Posterior vena cava (tissue), 2 donors: ENCODE measurements around the gene COL6A2. TPM values are rescaled to one million over a fixed set of nuclear protein-coding genes. Genes with fewer than 3 reads are reported as not detected.

Source experiments
- DNase-seq: peaks from one replicate; pipeline ENCODE4 v3.0.0-alpha.2; 2020; ENCODE audit warnings: low spot score
- intact Hi-C, 2 donors: fragments of 100-400 bp; cut with DNase I; formaldehyde crosslinking; loops; one replicate each; pipeline versions ENCODE4 v1.14.1 to v1.14.2; 2022 to 2023
- total RNA-seq, 2 donors: library from RNA; stranded (reverse); fragmentation: NEBNext Ultra II Directional; extraction: Animal tissue kit (Norgen Biotek cat#: 25700); gene quantifications; one replicate each; pipeline ENCODE4 v1.2.1, GENCODE V29; 2021
- donor health status: DM: yes; HTN: yes; CAD: no.
- donor health status: DM: yes; HTN: yes; CAD: no.

COL6A2 gene
- total RNA-seq, 2 donors from 2014 or later, result 1,504 to 1,642 TPM

- DNase-seq, result peak; percentile 30
- intact Hi-C loops, result no loop called here
These were observed 11.0 kb downstream of the COL6A2 start for GRCh38 chr21:46108827-46109312.

DNA sequence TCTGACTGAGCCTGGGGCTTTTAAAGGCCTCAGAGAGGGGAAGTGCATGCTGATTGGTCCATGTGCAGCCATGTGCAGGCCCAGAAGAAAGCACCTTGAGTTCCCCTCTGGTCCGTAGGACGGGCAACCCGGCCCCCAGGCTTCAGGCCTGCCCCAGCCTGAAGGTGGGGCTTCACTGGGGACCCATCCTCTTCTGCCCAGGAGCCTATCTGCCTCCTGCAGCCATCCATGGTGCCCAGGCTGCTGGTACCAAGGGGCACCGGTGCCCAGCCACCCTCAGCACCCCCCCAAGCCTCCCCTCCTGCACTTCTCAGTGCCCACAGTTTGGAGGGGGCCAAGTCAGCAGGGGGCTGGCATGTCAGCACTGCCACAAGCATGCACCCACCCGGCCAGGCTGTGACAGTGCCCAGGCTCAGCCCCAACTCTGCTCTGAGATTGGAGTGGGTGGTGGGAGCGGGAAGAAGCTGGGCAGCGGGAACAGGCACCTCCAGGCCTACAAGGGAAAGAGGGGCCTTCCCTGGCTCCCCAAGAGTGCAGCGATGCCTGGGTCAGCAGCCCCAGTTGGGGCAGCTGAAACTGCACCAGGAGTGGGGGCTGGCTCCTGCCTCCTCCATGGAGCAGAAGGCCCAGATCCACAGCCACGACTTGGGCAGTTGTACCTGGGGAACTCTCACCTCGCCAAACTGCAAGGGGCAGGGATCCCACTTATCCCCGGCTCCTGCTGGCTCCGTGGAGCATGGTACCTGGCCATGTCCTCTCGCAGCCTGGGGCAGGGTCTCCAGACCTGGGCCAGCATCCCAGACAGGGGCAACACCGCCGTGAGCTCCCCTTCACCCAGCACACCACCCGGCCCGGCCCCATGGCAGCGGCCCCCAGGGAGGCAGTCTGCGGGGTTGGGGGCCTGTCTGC is 11.7 kb downstream of the COL6A2 start:
- peak; percentile 59 for DNase-seq
- intact Hi-C loops, result no loop called here

- intact Hi-C loops, result no loop called here
- DNase-seq, result peak; percentile 78
These were observed 12.7 kb downstream of the COL6A2 start for GRCh38 chr21:46110499-46111192.

- intact Hi-C loops, result no loop called here
- DNase-seq, result peak; percentile 61
These were observed 13.3 kb downstream of the COL6A2 start for GRCh38 chr21:46111193-46111571.

DNA sequence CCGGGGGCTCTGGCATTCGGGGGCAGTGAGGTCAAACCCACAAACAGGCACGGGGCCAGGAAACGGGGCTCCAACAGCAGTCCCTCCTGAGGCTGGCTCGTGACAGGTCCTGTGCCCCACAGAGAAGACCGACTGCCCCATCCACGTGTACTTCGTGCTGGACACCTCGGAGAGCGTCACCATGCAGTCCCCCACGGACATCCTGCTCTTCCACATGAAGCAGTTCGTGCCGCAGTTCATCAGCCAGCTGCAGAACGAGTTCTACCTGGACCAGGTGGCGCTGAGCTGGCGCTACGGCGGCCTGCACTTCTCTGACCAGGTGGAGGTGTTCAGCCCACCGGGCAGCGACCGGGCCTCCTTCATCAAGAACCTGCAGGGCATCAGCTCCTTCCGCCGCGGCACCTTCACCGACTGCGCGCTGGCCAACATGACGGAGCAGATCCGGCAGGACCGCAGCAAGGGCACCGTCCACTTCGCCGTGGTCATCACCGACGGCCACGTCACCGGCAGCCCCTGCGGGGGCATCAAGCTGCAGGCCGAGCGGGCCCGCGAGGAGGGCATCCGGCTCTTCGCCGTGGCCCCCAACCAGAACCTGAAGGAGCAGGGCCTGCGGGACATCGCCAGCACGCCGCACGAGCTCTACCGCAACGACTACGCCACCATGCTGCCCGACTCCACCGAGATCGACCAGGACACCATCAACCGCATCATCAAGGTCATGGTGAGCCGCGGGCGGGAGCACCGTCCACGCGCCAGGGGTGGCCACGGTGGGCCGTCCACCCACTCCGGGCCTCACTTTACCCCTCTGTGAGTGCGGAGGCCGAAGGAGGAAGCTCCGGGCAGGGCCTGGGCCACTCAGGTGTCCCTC is 14.2 kb downstream of the COL6A2 start:
- DNase-seq, result peak; percentile 81
- intact Hi-C loops, result no loop called here

DNA sequence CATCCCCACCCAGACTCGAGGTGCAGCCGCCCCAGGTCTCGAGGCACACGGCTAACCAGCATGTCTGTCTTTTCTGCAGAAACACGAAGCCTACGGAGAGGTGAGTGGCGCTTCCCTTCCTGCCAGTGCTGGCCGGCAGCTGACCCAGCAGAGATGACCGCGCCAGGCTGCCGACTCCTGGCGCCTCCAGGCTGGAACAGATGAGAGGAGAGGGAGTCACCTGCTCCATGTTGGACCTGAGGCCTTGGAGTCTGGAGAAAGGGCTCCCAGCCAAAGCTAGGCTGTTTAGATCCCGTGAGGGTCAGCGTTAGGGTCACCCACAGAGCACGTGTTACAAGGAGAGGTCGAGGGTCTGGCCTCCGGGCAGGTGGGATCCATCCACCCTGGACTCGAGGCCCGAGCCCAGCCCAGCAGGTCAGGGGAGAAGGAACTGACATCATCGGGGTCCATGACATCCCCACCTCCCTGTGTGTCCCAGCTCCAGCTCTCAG is 14.9 kb downstream of the COL6A2 start:
- peak; percentile 70 for DNase-seq
- intact Hi-C loops, result no loop called here

DNA sequence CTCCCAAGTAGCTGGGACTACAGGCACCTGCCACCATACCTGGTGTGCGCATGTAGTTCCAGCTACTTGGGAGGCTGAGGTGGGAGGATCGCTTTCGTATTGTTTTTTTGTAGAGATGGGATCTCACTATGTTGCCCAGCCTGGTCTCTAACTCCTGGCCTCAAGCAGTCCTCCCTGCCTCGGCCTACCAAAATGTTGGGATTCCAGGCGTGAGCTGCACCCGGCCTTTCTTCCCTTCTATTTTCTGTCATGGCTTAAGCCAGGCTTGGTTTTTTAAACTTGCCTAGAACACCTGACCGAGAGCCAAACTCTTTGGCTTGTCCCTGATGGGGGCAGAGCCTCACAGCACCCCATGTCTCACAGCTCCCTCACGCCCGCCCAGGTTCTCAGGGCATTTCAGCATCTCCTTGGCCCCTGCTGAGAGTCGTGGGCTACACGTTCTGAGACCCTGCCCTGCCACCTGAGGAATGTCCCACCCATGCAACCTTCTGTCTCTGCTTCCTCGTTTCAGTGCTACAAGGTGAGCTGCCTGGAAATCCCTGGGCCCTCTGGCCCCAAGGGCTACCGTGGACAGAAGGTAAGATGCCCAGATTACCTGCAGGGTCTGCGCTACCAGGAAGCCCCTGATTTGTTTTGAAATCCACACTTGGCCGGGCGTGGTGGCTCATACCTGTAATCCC is 15.7 kb downstream of the COL6A2 start:
- DNase-seq, result peak; percentile 65
- intact Hi-C loops, result no loop called here

GRCh38 chr21:46114963-46115362 is 17.1 kb downstream of the COL6A2 start:
- peak; percentile 50 for DNase-seq
- intact Hi-C loops, result loop anchor here in 1 of 2 donors (5.0 kb wide), 1 partner anchor 123 kb away; no protein-coding TSS in a partner anchor

DNA sequence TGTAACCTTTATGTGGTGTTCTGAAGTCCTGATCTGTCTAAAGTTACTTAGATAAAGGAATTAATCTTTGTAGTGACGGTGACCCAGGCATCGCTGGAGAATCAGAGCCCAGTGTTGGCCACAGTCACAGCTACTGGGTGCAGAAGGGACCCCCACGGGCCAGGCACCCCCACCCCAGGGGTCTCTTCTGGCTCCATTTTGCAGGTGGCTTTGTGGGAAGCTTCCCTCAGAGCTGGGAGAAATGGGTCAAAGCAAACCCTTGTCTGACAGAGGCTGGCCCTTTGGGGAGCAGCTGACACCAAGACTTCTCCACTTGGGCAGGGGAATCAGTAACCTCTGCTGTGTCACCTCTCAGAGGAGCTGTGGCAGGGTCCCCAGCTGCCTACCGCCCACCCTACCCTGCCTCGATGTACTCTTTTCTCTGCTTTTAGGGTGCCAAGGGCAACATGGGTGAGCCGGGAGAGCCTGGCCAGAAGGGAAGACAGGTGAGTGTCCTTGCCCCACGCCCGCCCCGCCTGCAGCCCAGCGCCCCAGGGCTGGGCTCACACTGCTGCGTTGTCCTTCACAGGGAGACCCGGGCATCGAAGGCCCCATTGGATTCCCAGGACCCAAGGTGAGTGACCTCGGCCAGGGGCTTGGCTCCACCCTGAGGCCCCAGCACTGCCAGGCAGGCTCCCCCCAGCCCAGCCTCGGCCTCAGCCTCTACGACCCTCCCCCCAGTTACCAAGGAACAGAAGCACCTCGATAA is 17.7 kb downstream of the COL6A2 start:
- intact Hi-C loops, result loop anchor here in 1 of 2 donors (5.0 kb wide), 1 partner anchor 123 kb away; no protein-coding TSS in a partner anchor
- peak; percentile 61 for DNase-seq

GRCh38 chr21:46116189-46116775 is 18.4 kb downstream of the COL6A2 start:
- peak; percentile 75 for DNase-seq
- intact Hi-C loops, result loop anchor here in 1 of 2 donors (5.0 kb wide), 1 partner anchor 124 kb away; no protein-coding TSS in a partner anchor

GRCh38 chr21:46116776-46117585 is 19.1 kb downstream of the COL6A2 start:
- DNase-seq, result peak; percentile 71
- intact Hi-C loops, result loop anchor here in 1 of 2 donors (5.0 kb wide), 1 partner anchor 125 kb away; no protein-coding TSS in a partner anchor

DNA sequence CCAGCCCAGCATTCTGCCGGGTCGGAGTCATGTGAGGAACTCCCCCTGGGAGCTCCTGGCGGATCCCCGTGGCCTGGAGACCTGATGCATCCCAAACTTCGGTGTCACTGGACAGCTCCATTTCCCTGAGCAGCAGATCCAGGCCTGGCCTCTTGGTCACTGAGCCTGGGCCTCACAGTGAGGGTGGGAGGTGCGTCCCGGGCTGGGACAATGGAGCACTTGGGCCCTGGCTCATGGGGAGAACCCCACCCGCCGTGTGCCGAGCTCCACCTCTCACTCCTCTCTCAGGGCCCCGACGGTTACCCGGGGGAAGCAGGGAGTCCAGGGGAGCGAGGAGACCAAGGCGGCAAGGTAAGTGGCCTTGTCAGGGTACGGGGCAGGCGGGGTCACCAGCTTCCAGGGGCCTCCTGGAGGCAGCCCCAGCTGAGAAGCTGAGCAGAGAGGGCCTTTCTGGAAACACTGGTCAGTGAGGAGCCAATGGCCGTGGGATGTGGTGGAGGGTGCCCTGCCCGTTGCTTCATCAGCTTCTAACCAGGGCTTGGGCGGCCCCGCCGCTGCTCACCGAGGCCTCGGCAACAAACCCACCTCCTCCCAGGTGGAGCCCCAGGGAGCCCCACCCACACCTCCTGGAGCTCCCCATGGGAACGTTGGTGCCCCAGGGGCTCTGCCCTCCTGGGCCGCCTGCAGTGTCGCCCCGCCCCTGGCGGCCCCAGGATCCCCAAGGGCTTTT is 19.8 kb downstream of the COL6A2 start:
- DNase-seq, result peak; percentile 68
- intact Hi-C loops, result loop anchor here in 1 of 2 donors (5.0 kb wide), 1 partner anchor 125 kb away; no protein-coding TSS in a partner anchor

DNA sequence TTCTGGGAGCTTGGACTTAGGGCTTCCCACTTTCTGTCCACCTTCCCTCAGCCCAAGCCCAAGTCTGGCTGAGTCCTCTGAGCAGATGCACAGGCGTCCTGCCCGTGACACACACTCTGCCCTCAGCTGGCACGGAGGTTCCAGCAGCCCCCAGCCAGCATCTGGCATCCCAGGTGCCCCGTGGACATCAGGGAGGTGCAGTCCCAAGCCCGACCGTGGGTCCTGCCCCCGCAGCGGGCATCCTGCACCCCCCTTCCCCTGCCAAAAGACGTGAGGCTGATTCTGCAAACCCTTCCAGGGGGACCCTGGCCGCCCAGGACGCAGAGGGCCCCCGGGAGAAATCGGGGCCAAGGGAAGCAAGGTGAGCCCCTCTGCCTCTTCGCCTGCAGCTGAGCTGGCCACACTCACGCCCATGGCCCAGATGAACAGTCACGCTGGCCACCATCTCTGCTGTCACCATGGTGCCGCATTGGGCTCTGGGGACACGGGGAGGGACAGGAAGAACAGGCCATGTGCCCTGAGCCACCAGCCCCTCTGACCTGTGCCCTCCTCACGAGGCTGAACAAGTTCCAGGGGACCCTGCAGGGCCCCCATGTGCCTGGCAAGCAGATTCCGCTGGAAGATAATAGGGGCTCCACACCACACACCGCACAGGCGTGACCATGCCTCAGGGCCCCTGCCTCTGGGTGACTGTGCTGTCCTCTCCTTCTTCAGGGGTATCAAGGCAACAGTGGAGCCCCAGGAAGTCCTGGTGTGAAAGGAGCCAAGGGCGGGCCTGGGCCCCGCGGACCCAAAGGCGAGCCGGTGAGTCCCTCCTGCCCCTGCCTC is 20.6 kb downstream of the COL6A2 start:
- peak; percentile 82 for DNase-seq
- intact Hi-C loops, result loop anchor here in 1 of 2 donors (5.0 kb wide), 1 partner anchor 126 kb away; no protein-coding TSS in a partner anchor

DNA sequence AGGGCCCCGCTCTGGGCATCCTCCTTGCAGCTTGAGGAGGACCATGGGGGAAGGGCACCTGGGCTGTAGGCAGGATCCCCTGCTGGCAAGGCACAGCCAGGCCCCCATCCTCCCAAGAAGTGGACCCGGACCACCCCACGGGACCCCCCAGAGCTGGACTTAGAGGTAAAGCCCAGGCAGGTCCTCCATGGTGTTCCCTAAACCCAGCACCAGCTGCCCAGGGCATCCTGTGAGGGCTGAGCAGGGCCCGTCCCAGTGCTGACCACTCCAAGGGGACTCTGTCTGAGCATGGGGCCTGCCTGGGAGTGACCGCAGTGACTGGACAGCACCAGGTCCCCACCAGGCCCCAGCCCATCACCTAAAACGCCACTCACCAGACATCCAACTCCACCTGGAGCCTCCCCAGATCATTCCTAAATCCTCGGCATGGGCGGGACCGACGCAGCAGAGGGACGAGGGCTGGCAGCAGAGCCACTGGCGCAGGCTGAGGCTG is 21.3 kb downstream of the COL6A2 start:
- no peak for DNase-seq
- intact Hi-C loops, result loop anchor here in 1 of 2 donors (5.0 kb wide), 1 partner anchor 127 kb away; no protein-coding TSS in a partner anchor
